HG03571 (cell line): ENCODE measurements around the gene PLA2G15.

Experiments
- ATAC-seq: cut with Tn5 transposase; IDR thresholded peaks from one replicate; pipeline ENCODE4 v1.9.1; 2021; ENCODE audit not compliant: unreplicated experiment

The PLA2G15 gene

GRCh38 chr16:68249371-68249770 lies 4.2 kb downstream of the PLA2G15 start:
- ATAC-seq: no peak

- no peak for ATAC-seq
Observed at GRCh38 chr16:68250951-68251350, 5.8 kb downstream of the PLA2G15 start.

DNA sequence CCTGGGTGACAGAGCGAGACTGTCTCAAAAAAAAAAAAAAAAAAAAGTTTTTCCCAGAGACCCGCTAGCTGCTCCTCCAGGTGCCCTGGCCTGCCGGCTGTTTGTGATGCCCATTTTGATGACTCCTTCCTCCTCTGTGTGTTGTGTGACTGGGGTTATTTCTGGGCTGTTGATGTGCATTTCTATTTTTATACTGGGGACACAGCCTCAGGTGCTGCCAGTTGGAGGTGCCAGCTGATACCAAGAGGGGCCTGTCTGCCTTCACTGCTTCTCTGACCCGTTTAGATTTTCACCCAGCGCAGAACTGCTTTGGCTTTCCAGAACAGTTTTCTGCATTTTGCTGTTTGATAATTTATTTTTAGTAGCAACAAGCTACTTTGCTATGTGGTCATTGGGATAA lies 6.7 kb downstream of the PLA2G15 start:
- ATAC-seq: no peak

DNA sequence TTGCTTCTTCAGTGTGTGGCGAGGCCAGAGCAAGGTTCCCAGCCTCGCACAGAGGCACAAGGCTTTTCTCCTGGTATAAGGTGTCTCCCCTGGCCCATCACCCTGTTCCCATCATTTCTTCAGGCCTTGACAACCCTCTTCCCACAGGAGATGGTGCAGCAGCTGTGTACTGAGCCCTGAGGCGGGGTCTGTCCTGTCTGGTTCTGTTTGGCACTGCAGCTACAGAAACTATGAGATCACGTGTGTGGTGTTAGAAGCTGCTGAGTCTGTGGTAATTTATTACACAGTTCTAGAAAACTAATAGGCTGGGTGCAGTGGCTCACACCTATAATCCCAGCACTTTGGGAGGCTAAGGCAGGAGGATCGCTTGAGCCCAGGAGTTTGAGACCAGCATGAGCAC lies 7.2 kb downstream of the PLA2G15 start:
- ATAC-seq: no peak

GRCh38 chr16:68253721-68254120 lies 8.5 kb downstream of the PLA2G15 start:
- ATAC-seq: no peak

- no peak for ATAC-seq
Observed at GRCh38 chr16:68255712-68256111, 10.5 kb downstream of the PLA2G15 start.

GRCh38 chr16:68257251-68257905 lies 12.2 kb downstream of the PLA2G15 start:
- ATAC-seq: no peak

DNA sequence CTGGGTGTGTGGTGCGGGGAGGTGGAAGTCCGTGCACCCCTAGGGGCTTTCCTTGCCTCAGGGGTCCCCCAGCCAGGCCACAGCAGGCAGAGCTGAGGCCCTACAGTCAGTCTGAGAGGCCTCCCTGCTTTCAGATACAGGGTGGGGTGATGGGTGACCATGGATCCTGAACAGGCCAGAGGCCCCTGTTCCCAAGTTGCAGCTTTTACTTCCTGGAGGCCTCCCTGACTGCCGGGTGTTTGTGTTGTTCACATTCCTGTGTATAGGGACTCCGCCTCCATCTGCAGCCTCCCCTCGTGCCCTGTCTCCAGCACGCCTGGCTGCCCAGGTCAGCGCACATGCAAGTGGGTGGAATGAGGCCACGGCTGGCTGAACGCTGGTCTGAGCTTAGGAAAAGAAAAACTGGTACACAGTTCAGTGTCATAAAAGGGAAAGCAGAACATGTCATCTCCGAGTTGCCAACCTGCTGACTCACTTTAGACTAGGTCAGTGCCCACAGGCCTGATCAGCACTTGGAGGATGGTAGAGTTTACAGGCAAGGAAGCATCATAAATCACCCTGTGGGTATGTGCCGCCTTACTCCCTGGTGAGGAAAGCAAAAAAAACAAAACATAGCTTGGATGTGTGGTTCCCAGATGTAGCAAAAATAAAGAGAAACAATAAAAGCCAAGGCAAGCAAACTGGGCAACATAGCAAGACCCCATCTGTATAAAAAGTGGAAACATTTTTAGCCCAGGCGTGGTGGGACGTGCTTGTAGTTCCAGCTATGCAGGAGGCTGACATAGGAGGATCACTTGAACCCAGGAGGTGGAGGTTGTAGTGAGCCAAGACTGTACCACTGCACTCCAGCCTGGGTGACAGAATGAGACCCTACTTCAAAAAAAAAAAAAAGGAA lies 13.0 kb downstream of the PLA2G15 start:
- ATAC-seq: no peak

- no peak for ATAC-seq
Observed at GRCh38 chr16:68259007-68259825, 14.0 kb downstream of the PLA2G15 start.

GRCh38 chr16:68263559-68264127 lies 18.5 kb downstream of the PLA2G15 start:
- ATAC-seq: peak; percentile 7

DNA sequence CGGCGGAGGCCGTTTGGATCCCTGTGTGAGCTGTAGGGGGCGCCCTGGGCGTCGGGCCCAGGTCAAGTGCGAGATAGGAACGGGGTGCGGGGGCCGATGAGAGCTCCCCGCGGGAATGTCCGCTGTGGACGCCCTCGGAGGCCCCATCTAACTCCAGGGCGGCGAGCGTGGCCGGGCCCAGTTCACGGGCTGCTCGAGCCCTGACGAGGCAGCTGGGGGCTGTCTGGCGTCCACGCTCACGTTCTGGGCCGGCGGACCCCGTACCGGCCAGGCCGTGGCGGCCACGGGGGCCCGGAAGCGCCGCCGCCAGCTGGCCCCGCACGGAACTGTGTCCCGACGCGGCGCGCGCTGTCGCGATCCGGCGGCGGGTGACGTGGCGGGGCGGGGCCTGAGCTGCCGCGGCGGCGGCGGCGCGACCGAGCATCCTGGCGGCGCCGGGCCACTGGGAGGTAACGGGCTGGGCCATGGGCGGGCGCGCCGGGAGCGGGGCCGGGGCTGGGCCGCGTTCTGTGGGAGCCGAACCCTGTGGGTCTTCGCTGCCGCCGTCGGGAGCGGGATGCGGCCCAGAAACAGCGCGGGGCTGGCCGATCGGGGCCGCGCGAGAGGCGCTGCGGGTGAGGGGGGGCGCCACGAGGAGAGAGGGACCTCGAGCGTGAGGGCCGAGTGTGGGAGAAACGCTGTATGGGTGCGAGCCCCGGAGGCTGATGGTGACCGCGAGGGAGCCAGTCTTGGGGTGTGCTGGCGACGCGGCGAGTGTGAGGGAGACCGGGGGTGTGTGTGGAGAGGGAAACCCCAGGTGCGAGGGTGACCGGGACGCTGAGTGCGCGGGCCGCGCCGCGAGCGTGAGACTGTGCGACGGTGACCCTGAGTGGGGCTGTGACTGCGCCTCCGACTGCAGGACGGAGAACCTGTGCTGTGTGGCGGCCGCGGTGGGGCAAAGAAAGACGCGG lies 19.2 kb downstream of the PLA2G15 start, which contains the start of gene SLC7A6:
SLC7A6 (plus strand) TSS at position 399 of the 950 bp plus-strand sequence. CDS start 10,201 bp downstream, outside the sequence.
- ATAC-seq: peak; percentile 50

DNA sequence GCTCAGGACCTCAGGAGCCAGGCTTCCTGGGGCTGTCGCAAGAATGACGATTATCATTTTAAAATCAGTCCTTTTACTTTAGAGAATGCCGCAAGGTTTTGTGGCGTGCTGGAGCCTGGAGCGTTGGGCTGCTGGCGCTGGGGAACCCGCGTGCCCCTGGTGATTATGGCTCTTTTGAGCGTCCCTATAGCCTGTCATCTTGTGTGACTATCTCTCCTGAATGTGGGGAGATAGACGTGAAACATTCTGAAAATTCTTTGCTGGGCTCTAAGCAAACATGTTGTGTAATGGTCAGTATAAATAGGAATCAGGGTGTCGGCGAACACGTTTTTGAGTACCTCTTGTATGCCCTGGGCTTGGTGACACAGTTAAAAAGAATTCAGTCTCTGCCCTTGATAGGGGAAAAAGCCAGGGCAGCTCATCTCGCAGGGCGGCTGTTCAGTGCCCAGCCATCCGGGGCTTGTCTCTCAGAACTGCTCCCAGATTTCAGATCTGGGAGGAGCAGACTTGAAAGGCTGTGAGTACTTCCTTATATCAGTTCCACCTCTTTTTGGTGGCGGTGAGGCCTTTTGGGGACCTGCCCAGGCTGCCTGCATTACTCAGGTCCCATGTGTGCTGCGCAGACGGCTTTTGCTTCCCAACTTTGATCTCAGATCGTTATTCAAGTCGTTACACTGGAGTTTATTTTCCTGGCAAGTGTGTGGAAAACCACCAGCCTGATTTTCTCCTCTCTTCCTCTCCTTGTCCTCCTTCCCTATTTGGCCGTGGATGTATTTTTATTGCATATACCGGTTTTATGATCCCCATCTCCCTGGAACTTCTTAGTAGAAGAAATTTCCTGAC lies 20.1 kb downstream of the PLA2G15 start:
- ATAC-seq: no peak

DNA sequence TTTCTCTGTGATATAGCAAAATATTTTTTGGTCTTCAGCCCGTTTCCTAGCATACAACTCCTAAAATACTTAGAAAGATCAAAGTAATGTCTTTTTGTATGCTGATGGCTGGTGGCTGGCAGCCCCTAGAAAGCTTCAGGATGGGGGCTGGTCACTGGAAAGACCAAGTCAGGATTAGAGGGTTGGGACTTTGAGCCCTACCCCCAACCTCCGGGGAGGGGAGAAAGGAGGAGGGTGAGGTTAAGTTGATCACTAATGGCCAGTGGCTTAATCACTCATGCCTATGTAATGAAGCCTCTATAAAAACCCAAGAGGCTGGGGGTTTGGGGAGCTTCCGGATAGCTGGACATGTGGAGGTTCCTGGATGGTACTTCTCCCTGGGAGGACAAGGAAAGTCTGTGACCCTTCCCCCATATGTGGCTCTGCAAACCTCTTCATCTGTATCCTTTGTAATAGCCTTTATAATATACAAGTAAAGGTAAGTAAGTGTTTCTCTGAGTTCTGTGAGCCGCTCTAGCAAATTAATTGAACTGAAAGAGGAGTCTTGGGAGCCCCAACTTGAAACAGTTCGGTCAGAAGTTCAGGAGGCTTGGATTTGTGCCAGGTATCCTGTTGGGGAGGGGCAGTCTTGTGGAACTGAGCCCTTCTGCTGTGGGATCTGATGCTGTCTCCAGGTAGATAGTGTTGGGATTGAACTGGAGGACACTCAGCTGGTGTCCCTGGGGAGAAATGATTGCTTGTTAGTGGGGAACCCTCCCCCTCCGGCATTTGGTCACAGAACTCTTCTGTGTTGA lies 22.6 kb downstream of the PLA2G15 start:
- no peak for ATAC-seq

DNA sequence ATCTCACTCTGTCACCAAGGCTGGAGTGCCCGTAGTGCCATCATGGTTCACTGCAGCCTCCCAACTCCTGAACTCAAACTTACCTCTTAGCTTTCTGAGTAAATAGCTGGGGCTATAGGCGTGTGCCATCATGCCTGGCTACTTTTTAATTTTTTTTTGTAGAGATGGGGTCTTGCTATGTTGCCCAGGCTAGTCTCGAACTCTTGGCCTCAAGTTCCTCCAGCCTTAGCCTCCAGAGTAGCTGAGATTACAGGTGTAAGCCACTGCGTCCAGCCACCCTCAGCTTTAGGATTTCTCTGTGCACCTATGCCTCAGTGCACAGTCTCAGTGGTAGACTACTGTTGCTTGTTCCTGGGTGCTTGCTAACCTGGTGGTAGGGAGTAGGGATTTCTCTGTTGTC lies 24.6 kb downstream of the PLA2G15 start:
- no peak for ATAC-seq

DNA sequence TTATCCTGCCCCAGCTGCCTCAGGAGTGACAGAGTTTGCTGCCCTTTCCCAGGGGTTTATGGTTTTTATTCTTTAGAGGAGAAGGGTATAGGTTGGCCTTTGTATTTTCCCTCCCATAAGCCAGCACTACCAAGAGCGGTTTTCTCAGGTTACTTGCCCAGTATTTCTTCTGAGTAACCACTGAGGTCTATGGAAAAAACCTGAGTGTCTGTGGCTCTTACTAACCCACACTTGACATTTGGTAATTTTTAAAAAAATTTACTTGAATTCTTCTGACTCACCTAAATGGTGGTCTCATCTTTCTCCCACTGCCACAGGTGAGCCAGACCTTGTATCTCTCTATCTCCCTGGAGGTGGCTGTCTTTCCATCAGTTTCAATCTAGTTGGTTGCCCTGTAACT lies 25.2 kb downstream of the PLA2G15 start:
- ATAC-seq: no peak

DNA sequence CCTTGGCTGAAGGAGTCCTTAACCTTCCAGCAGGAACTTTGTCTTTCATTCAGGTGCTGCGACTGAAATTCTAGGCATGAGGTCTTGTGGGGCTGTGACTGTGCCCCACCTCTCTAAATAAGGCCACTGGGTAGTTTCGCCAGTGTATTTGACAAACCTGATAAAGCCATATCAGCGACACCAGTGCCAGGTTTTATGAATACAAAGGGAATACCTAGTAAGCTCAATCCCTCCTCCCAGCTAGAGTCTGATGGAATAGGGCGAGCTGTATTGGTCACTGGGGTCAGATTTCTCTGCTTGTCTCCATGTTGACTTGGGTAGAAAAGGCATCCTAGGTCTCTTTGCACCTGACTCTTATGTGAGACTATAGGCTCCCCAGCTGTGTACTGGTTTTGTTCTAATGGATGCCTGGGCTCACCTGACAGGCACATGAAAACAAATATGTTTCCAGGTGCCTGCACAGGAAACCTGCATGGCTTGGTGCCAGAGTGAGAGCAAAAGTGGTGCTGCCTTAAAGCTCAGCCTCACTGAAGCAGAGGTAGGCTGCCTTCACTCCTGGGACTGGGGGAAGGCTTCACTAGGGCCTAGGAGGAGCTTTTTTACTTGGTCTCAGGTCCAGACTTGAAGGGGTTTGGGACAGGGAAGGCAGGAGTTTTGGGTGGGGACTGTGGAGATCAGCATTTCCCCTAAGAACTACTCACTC lies 27.5 kb downstream of the PLA2G15 start:
- no peak for ATAC-seq

GRCh38 chr16:68273459-68273858 lies 28.3 kb downstream of the PLA2G15 start:
- ATAC-seq: no peak

- no peak for ATAC-seq
Observed at GRCh38 chr16:68273896-68274295, 28.7 kb downstream of the PLA2G15 start.
